HG03025 (cell line): ENCODE data around the gene RNF112.
"Not testable (repeated sequence)": the region's sequence is repeated elsewhere in the genome, so short reads cannot be mapped to it uniquely, and the experiment has no call there.

Experiments
- ATAC-seq: cut with Tn5 transposase; IDR thresholded peaks from one replicate; pipeline ENCODE4 v1.9.1; 2021; ENCODE audit warnings: mild to moderate bottlenecking, moderate library complexity; ENCODE audit not compliant: unreplicated experiment, low FRiP score

RNF112 gene

GRCh38 chr17:19412510-19412909 lies 1.5 kb downstream of the RNF112 start:
- ATAC-seq, result no peak

- no peak for ATAC-seq
Observed at GRCh38 chr17:19412984-19413383, 2.0 kb downstream of the RNF112 start.

- no peak for ATAC-seq
Observed at GRCh38 chr17:19413761-19414160, 2.7 kb downstream of the RNF112 start.

- ATAC-seq, result no peak
Observed at GRCh38 chr17:19414396-19415280, 3.6 kb downstream of the RNF112 start.

- no peak for ATAC-seq
Observed at GRCh38 chr17:19415311-19415710, 4.3 kb downstream of the RNF112 start.

GRCh38 chr17:19415806-19416775 lies 5.1 kb downstream of the RNF112 start:
- ATAC-seq, result no peak

- ATAC-seq, result no peak
Observed at GRCh38 chr17:19417611-19418010, 6.6 kb downstream of the RNF112 start.

- ATAC-seq, result no peak
Observed at GRCh38 chr17:19418251-19418992, 7.4 kb downstream of the RNF112 start.

- no peak for ATAC-seq
Observed at GRCh38 chr17:19421219-19421618, 10.2 kb downstream of the RNF112 start.

- no peak for ATAC-seq
Observed at GRCh38 chr17:19421926-19422325, 10.9 kb downstream of the RNF112 start.

GRCh38 chr17:19424934-19425868 lies 14.2 kb downstream of the RNF112 start:
- no peak for ATAC-seq

- ATAC-seq, result no peak
Observed at GRCh38 chr17:19426631-19427030, 15.6 kb downstream of the RNF112 start.

- ATAC-seq, result no peak
Observed at GRCh38 chr17:19431691-19432090, 20.7 kb downstream of the RNF112 start.

- ATAC-seq, result no peak
Observed at GRCh38 chr17:19433255-19433654, 22.2 kb downstream of the RNF112 start.

GRCh38 chr17:19433727-19434340 lies 22.8 kb downstream of the RNF112 start:
- no peak for ATAC-seq

GRCh38 chr17:19440421-19440820 lies 29.4 kb downstream of the RNF112 start:
- no peak for ATAC-seq

GRCh38 chr17:19441288-19441687 lies 30.3 kb downstream of the RNF112 start:
- not testable (repeated sequence) for ATAC-seq

GRCh38 chr17:19442731-19443130 lies 31.7 kb downstream of the RNF112 start:
- ATAC-seq, result no peak

GRCh38 chr17:19443148-19443547 lies 32.1 kb downstream of the RNF112 start:
- no peak for ATAC-seq
